Panc1 (cell line): ENCODE measurements around the gene HPCAL1. TPM values are rescaled to one million over a fixed set of nuclear protein-coding genes. Genes with fewer than 3 reads are reported as not detected.

Experiments
- ATAC-seq: fragments of 200-7000 bp; cut with Tn5 transposase; 2 replicates; pipeline ENCODE4 v1.9.1; 2020; ENCODE audit warnings: mild to moderate bottlenecking, moderate library complexity
- BruUV-seq: library from RNA; stranded (reverse); fragments of 400-500 nt; replicated peaks from 2 replicates; lab custom pipeline; 2021; lab: Mats Ljungman, UMichigan
- CTCF ChIA-PET: fragments of 300-600 bp; sonication (Branson Sonifier 250); formaldehyde crosslinking; loops from one replicate; lab custom pipeline; 2022; ENCODE audit warnings: antibody characterized with exemption; lab: Charles Lee
- POLR2A ChIA-PET: fragments of 300-600 bp; sonication (Branson Sonifier 250); formaldehyde crosslinking; loops from one replicate; lab custom pipeline; 2022; ENCODE audit warnings: antibody characterized with exemption; lab: Charles Lee
- DNase-seq: peaks from one replicate; pipeline ENCODE4 v3.0.0-alpha.2; 2010; ENCODE audit warnings: low read depth, low spot score
- H3K27ac ChIP-seq: 2 replicates; pipeline ENCODE4 v1.5.1; 2011; ENCODE audit warnings: mild to moderate bottlenecking, low read length, inconsistent platforms
- H3K27me3 ChIP-seq: fragments of 200-500 bp; sonication (Bioruptor generic); 2 replicates; pipeline ENCODE4 v1.6.0; 2014; ENCODE audit warnings: low read length, inconsistent platforms; ENCODE audit not compliant: control insufficient read depth, insufficient read depth
- H3K36me3 ChIP-seq: fragments of 200-500 bp; sonication (Bioruptor generic); 2 replicates; pipeline ENCODE4 v1.5.1; 2014; ENCODE audit warnings: inconsistent platforms, mild to moderate bottlenecking, low read length, moderate library complexity; ENCODE audit not compliant: control insufficient read depth, insufficient read depth
- H3K4me1 ChIP-seq: 2 replicates; pipeline ENCODE4 v1.5.1; 2011; ENCODE audit warnings: inconsistent platforms, mild to moderate bottlenecking, low read length, moderate library complexity; ENCODE audit not compliant: control insufficient read depth, insufficient read depth
- H3K4me3 ChIP-seq, 2 experiments: 2 replicates each; pipeline ENCODE4 v1.5.1; 2011 to 2012; ENCODE audit warnings: low read depth in 2 of 2, low read length in 2 of 2, mild to moderate bottlenecking in 2 of 2, inconsistent platforms in 1 of 2, moderate library complexity in 1 of 2
- H3K9me3 ChIP-seq: fragments of 200-500 bp; sonication (Bioruptor generic); 2 replicates; pipeline ENCODE4 v1.5.1; 2014; ENCODE audit warnings: low read depth, mild to moderate bottlenecking, inconsistent platforms, low read length, moderate library complexity; ENCODE audit not compliant: control insufficient read depth, insufficient read depth
- CTCF ChIP-seq: fragments of 450-650 bp; IDR thresholded peaks from 2 replicates; pipeline ENCODE4 v1.5.1; 2017; ENCODE audit warnings: mild to moderate bottlenecking
- POLR2AphosphoS5 ChIP-seq: IDR thresholded peaks from 2 replicates; pipeline ENCODE4 v1.6.1; 2012; ENCODE audit warnings: mild to moderate bottlenecking, low read depth, low read length, moderate library complexity
- REST ChIP-seq, 2 experiments: IDR thresholded peaks; 2 replicates each; pipeline ENCODE4 v1.6.1; 2011 to 2012; ENCODE audit warnings: low read depth in 2 of 2, control low read depth in 1 of 2, low read length in 1 of 2, mild to moderate bottlenecking in 1 of 2, moderate library complexity in 1 of 2; ENCODE audit not compliant: insufficient read depth in 1 of 2
- SIN3A ChIP-seq: IDR thresholded peaks from 2 replicates; pipeline ENCODE4 v1.6.1; 2012; ENCODE audit warnings: low read depth, mild to moderate bottlenecking, low read length, moderate library complexity, borderline replicate concordance; ENCODE audit not compliant: insufficient read depth
- TCF7L2 ChIP-seq: IDR thresholded peaks from 2 replicates; pipeline ENCODE4 v1.6.1; 2011; ENCODE audit warnings: mild to moderate bottlenecking, low read depth, low read length, inconsistent platforms
- in situ Hi-C: cut with HindIII; loops from 2 replicates; pipeline ENCODE4 v1.10.0; 2016; ENCODE audit warnings: low sequenced_read_pairs, low pct_unique_long_range_greater_than_20kb
- intact Hi-C: fragments of 100-400 bp; cut with micrococcal nuclease; formaldehyde crosslinking; loops from one replicate; pipeline ENCODE4 v1.10.0; 2022; ENCODE audit not compliant: unreplicated experiment
- total RNA-seq: library from RNA; stranded (reverse); gene quantifications from one replicate; pipeline ENCODE4 v1.2.1, GENCODE V29; 2021; ENCODE audit not compliant: unreplicated experiment

Gene HPCAL1
- total RNA-seq, 1 experiment from 2014 or later: 234 TPM

GRCh38 chr2:10400978-10401951 is 98.6 kb downstream of the HPCAL1 start:
- ChIA-PET CTCF (no interaction called here), POLR2A (no interaction called here)
- no TSS peak for BruUV-seq
- TF ChIP-seq POLR2AphosphoS5 (no peak), REST (IDR thresholded peaks at IDR 0.05; ENCODE audit: insufficient read depth in 1 of 2, low read depth in 2 of 2, low read length in 1 of 2) (no peak), CTCF (no peak), SIN3A (no peak), TCF7L2 (no peak)
- DNase-seq: no peak
- H3K27ac ChIP-seq: peak overlapping the region; percentile 99
- no peaks in the 10 kb centered on the region for H3K9me3 ChIP-seq
- 0 out of 2 replicates have a peak, but pooled peaks cover 3% of the 10 kb centered on the region for H3K36me3 ChIP-seq
- in situ Hi-C loops (no loop called here), intact Hi-C loops (loop anchor here (10.0 kb wide), 1 partner anchor 256 kb away; no protein-coding TSS in a partner anchor)
- H3K4me1 ChIP-seq: peaks cover 69% of the 10 kb centered on the region
- no peak overlapping the region for H3K4me3 ChIP-seq
- H3K27me3 ChIP-seq: no peaks in the 10 kb centered on the region
- no peak for ATAC-seq

GRCh38 chr2:10402062-10402585 is 99.4 kb downstream of the HPCAL1 start:
- CTCF ChIA-PET: interaction anchor here (0.5 kb wide), 2 partner anchors 96 to 330 kb away, joined by 3 to 7 read pairs; no protein-coding TSS in a partner anchor
- intact Hi-C loops: loop anchor here (10.0 kb wide), 1 partner anchor 257 kb away; no protein-coding TSS in a partner anchor

More at GRCh38 chr2:10402062-10402585, 99.4 kb downstream of the HPCAL1 start:
- no peak for DNase-seq
- POLR2A ChIA-PET: interaction anchor here (0.6 kb wide), 1 partner anchor 47 kb away, joined by 8 read pairs; no protein-coding TSS in a partner anchor
- no peak overlapping the region for H3K4me3 ChIP-seq
- H3K4me1 ChIP-seq: peaks cover 70% of the 10 kb centered on the region
- H3K27me3 ChIP-seq: no peaks in the 10 kb centered on the region
- no peaks in the 10 kb centered on the region for H3K9me3 ChIP-seq
- in situ Hi-C loops: no loop called here
- ATAC-seq: peak; percentile 65
- no TSS peak for BruUV-seq
- TF ChIP-seq REST (IDR thresholded peaks at IDR 0.05; ENCODE audit: insufficient read depth in 1 of 2, low read depth in 2 of 2, low read length in 1 of 2) (no peak), TCF7L2 (no peak), SIN3A (no peak), CTCF (no peak), POLR2AphosphoS5 (peak; percentile 46; the same call in 1 of the 2 replicates)
- peak overlapping the region; percentile 99 for H3K27ac ChIP-seq
- H3K36me3 ChIP-seq: 0 out of 2 replicates have a peak, but pooled peaks cover 3% of the 10 kb centered on the region
